Astrocyte (in vitro differentiated cells and primary cell): ENCODE results near the gene PPM1F. TPM values are rescaled to one million over a fixed set of nuclear protein-coding genes. Genes with fewer than 3 reads are reported as not detected.

Source experiments
- DNase-seq: peaks from one replicate; pipeline ENCODE4 v3.0.0-alpha.2; 2010; ENCODE audit warnings: low read depth
- FAIRE-seq: peaks from 2 replicates; lab custom pipeline; 2011; peaks lifted over from hg19 to GRCh38; lab: Jason Lieb, UNC
- H2AFZ ChIP-seq: 2 replicates; pipeline ENCODE4 v1.6.0; 2012; ENCODE audit warnings: low read depth, low read length, inconsistent platforms
- H3K27ac ChIP-seq: 2 replicates; pipeline ENCODE4 v1.5.1; 2011; ENCODE audit warnings: low read depth, low read length, inconsistent platforms
- H3K27me3 ChIP-seq: 2 replicates; pipeline ENCODE4 v1.6.0; 2011; ENCODE audit warnings: low read length, inconsistent platforms; ENCODE audit not compliant: insufficient read depth
- H3K36me3 ChIP-seq: 2 replicates; pipeline ENCODE4 v1.5.1; 2011; ENCODE audit warnings: low read length, inconsistent platforms; ENCODE audit not compliant: insufficient read depth
- H3K4me1 ChIP-seq: 2 replicates; pipeline ENCODE4 v1.5.1; 2011; ENCODE audit warnings: low read length, inconsistent platforms; ENCODE audit not compliant: insufficient read depth
- H3K4me2 ChIP-seq: 2 replicates; pipeline ENCODE4 v1.6.0; 2012; ENCODE audit warnings: low read length, inconsistent platforms
- H3K4me3 ChIP-seq: 2 replicates; pipeline ENCODE4 v1.5.1; 2011; ENCODE audit warnings: low read depth, mild to moderate bottlenecking, low read length, inconsistent platforms; ENCODE audit not compliant: insufficient read depth
- H3K79me2 ChIP-seq: 2 replicates; pipeline ENCODE4 v1.6.0; 2012; ENCODE audit warnings: mild to moderate bottlenecking, low read length, inconsistent platforms; ENCODE audit not compliant: insufficient read depth
- H3K9ac ChIP-seq: 2 replicates; pipeline ENCODE4 v1.6.0; 2012; ENCODE audit warnings: mild to moderate bottlenecking, low read length, inconsistent platforms
- H3K9me3 ChIP-seq: 2 replicates; pipeline ENCODE4 v1.5.1; 2012; ENCODE audit warnings: low read depth, mild to moderate bottlenecking, low read length, inconsistent platforms; ENCODE audit not compliant: insufficient read depth
- H4K20me1 ChIP-seq: 2 replicates; pipeline ENCODE4 v1.6.0; 2012; ENCODE audit warnings: low read length, inconsistent platforms; ENCODE audit not compliant: insufficient read depth
- H3K27ac Mint-ChIP-seq: one replicate; pipeline ENCODE4 v1.8.0; 2021; ENCODE audit warnings: mild to moderate bottlenecking, mixed read lengths; ENCODE audit not compliant: unreplicated experiment
- H3K27me3 Mint-ChIP-seq: one replicate; pipeline ENCODE4 v1.8.0; 2021; ENCODE audit warnings: low read depth, mixed read lengths; ENCODE audit not compliant: unreplicated experiment
- H3K36me3 Mint-ChIP-seq: one replicate; pipeline ENCODE4 v1.8.0; 2021; ENCODE audit warnings: low read depth, mixed read lengths; ENCODE audit not compliant: unreplicated experiment
- H3K4me1 Mint-ChIP-seq: one replicate; pipeline ENCODE4 v1.8.0; 2021; ENCODE audit warnings: low read depth, mixed read lengths; ENCODE audit not compliant: unreplicated experiment
- H3K4me3 Mint-ChIP-seq: one replicate; pipeline ENCODE4 v1.8.0; 2021; ENCODE audit warnings: mild to moderate bottlenecking, moderate library complexity, mixed read lengths; ENCODE audit not compliant: unreplicated experiment
- H3K9me3 Mint-ChIP-seq: one replicate; pipeline ENCODE4 v1.8.0; 2021; ENCODE audit warnings: mild to moderate bottlenecking, mixed read lengths; ENCODE audit not compliant: unreplicated experiment
- EZH2 ChIP-seq: IDR thresholded peaks from 2 replicates; pipeline ENCODE4 v1.6.1; 2012; ENCODE audit warnings: mild to moderate bottlenecking, low read length, inconsistent platforms; ENCODE audit not compliant: insufficient read depth
- total RNA-seq: library from RNA; stranded (reverse); gene quantifications from 2 replicates; pipeline ENCODE4 v1.2.1, GENCODE V29; 2021
- TF ChIP-seq, protein P1 (sequence below): IDR thresholded peaks from 2 replicates; pipeline ENCODE4 v1.5.1; 2011; ENCODE audit warnings: low read depth, mild to moderate bottlenecking, inconsistent platforms, low read length, moderate library complexity; ENCODE audit not compliant: insufficient read depth

The PPM1F gene
- total RNA-seq, 1 donor from 2014 or later, result 27.9 TPM

DNA sequence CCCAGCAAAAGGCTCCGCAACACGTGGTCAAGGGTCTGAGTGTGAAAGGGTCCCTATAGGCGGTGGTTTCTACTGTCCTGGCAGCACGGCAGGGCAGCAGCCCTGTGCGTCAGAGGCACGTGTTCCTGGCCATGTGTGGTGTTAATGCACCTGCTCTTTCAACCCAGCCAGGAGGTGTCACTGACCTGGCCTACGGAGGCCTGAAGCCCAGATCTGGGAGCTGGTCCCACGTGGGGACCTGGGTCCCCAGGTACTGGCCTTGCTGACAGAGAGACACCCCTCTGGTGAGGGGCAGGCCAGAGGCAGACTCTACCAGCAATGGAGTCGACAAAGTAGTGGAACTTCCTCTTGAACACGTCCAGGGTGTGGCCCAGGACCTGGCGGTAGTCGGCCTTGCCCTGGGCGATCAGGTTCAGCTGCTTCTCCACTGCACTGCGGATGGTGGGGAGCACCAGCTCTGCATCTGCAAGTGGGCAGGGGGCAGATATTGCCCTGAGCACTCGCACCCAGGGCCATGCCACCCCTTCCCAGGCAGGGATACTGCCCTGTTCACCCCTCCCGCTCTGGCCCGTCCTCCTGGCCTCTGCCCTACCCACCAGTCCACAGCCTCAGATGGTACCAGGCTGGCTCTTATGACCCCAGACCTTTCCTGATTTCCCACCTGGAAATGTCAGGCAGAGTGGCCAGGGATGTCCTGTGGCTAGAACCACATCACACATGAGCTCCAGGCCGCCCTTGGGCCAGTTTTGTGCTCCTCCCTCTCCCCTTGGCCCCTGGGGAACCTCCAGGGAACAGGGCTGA is 6.8 kb upstream of the PPM1F start:
- H4K20me1 ChIP-seq, result peaks cover 7% of the 10 kb centered on the region
- H3K27me3 Mint-ChIP-seq, result no peaks in the 10 kb centered on the region
- H3K9me3 ChIP-seq, result no peaks in the 10 kb centered on the region
- H3K4me3 ChIP-seq, result no peak overlapping the region
- peaks cover 9% of the 10 kb centered on the region for H3K4me1 ChIP-seq
- no peaks in the 10 kb centered on the region for H3K27me3 ChIP-seq
- H3K36me3 Mint-ChIP-seq, result peaks cover 9% of the 10 kb centered on the region
- H3K9ac ChIP-seq, result no peak overlapping the region
- H3K27ac ChIP-seq, result no peak overlapping the region
- H3K36me3 ChIP-seq, result peaks cover 2% of the 10 kb centered on the region
- no peak overlapping the region for H3K4me3 Mint-ChIP-seq
- DNase-seq (no peak), FAIRE-seq (no peak)
- no peak overlapping the region for H3K27ac Mint-ChIP-seq
- H3K9me3 Mint-ChIP-seq, result no peaks in the 10 kb centered on the region
- no peaks in the 10 kb centered on the region for H3K79me2 ChIP-seq
- no peak overlapping the region for H3K4me2 ChIP-seq
- H2AFZ ChIP-seq, result no peak overlapping the region
- no peak for TF ChIP-seq EZH2
- TF ChIP-seq, protein P1, sequence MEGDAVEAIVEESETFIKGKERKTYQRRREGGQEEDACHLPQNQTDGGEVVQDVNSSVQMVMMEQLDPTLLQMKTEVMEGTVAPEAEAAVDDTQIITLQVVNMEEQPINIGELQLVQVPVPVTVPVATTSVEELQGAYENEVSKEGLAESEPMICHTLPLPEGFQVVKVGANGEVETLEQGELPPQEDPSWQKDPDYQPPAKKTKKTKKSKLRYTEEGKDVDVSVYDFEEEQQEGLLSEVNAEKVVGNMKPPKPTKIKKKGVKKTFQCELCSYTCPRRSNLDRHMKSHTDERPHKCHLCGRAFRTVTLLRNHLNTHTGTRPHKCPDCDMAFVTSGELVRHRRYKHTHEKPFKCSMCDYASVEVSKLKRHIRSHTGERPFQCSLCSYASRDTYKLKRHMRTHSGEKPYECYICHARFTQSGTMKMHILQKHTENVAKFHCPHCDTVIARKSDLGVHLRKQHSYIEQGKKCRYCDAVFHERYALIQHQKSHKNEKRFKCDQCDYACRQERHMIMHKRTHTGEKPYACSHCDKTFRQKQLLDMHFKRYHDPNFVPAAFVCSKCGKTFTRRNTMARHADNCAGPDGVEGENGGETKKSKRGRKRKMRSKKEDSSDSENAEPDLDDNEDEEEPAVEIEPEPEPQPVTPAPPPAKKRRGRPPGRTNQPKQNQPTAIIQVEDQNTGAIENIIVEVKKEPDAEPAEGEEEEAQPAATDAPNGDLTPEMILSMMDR, result no peak
- no peaks in the 10 kb centered on the region for H3K4me1 Mint-ChIP-seq

DNA sequence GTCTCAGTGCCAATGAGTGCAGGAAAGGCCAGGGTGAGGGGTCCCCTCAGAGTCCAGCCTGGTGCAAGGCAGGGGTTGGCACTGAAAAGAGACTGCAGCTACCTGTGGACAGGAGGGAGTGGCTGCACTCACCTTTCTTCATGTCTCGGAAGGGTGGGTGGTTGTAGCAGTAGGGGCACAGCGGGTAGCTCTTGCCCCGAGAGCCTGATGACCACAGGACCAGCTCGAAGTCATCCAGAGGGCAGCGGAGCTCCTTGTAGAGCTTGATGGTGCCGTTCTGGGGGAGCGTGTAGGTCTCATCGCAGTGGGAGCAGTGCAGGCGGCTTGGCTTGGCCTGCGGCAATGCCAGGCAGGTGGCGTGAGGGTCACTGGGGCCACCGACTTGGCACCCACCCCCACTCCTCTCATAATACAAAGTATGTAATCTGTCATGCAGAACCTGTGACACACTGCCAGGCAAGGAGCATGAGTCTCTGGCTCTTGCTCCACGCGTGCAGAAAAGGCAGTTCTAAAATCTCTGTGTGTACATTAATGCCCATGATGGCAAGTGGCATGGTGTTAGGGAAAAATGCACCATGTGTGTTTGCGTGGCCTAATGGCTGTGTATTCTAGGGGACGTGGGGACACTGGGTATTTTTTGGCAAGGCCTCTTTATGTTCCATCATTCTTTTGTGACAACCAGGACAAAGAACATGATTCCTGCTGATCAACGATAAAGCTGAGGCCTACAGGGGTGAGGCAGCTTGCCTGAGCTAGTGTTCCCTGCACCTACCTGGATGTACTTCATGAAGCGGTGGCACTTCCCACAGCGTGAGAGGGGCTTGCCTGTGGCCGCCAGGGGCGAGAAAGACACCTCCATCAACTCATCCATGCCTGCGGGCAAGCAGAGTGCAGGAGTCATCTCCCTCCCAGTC is 6.0 kb upstream of the PPM1F start:
- Histone ChIP-seq H3K4me3 (no peak overlapping the region), H2AFZ (no peak overlapping the region), H4K20me1 (peaks cover 7% of the 10 kb centered on the region), H3K36me3 (peaks cover 2% of the 10 kb centered on the region), H3K27ac (no peak overlapping the region), H3K4me1 (peaks cover 9% of the 10 kb centered on the region), H3K9ac (no peak overlapping the region), H3K4me2 (no peak overlapping the region), H3K9me3 (no peaks in the 10 kb centered on the region), H3K79me2 (no peaks in the 10 kb centered on the region), H3K27me3 (no peaks in the 10 kb centered on the region)
- no peaks in the 10 kb centered on the region for H3K9me3 Mint-ChIP-seq
- H3K36me3 Mint-ChIP-seq, result peaks cover 9% of the 10 kb centered on the region
- no peak overlapping the region for H3K27ac Mint-ChIP-seq
- no peak overlapping the region for H3K4me3 Mint-ChIP-seq
- TF ChIP-seq EZH2, result no peak
- TF ChIP-seq, protein P1, result no peak
- no peak for DNase-seq
- no peaks in the 10 kb centered on the region for H3K4me1 Mint-ChIP-seq
- no peak for FAIRE-seq
- H3K27me3 Mint-ChIP-seq, result no peaks in the 10 kb centered on the region
